Tongue (tissue), 1 donor: Measurements from ENCODE around the gene POC1A. TPM values are rescaled to one million over a fixed set of nuclear protein-coding genes. Genes with fewer than 3 reads are reported as not detected.

Experiments
- total RNA-seq: library from RNA; depleted of rRNA; stranded (reverse); fragments of >200 nt; gene quantifications from one replicate; pipeline ENCODE4 v1.2.3, GENCODE V29; 2014

POC1A gene
- total RNA-seq, 1 donor from 2014 or later, result 4.5 TPM

Other genes starting within 250 kb of the POC1A start
- gene RRP9, start 212.5 kb downstream of the POC1A start, total RNA-seq, result 9.3 TPM
- gene PARP3, start 212.1 kb downstream of the POC1A start, total RNA-seq, result 4.5 TPM
- 0.41 TPM for gene GPR62, start 199.0 kb downstream of the POC1A start, total RNA-seq
- 58.0 TPM for gene PCBP4, start 187.0 kb downstream of the POC1A start, total RNA-seq
- 8.7 TPM for gene ABHD14B, start 180.4 kb downstream of the POC1A start, total RNA-seq
- gene ABHD14A, start 179.4 kb downstream of the POC1A start, total RNA-seq, result 14.1 TPM
- 16.8 TPM for gene ACY1, start 170.9 kb downstream of the POC1A start, total RNA-seq
- 1,069 TPM for gene RPL29, start 158.5 kb downstream of the POC1A start, total RNA-seq
- 18.5 TPM for gene DUSP7, start 97.9 kb downstream of the POC1A start, total RNA-seq
- gene ALAS1, start 43.7 kb upstream of the POC1A start, total RNA-seq, result 40.7 TPM
- gene TLR9, start 71.2 kb upstream of the POC1A start, total RNA-seq, result not detected
- 34.6 TPM for gene TWF2, start 84.7 kb upstream of the POC1A start, total RNA-seq
- gene PPM1M, start 91.3 kb upstream of the POC1A start, total RNA-seq, result 9.9 TPM
- gene WDR82, start 124.2 kb upstream of the POC1A start, total RNA-seq, result 95.1 TPM
- 9.2 TPM for gene GLYCTK, start 133.4 kb upstream of the POC1A start, total RNA-seq
- gene DNAH1, start 161.9 kb upstream of the POC1A start, total RNA-seq, result 3.3 TPM